HepG2 (cell line): ENCODE measurements around the gene PROX1. TPM values are rescaled to one million over a fixed set of nuclear protein-coding genes. Genes with fewer than 3 reads are reported as not detected.
A peak's percentile ranks its signal among the peaks of the same experiment; 100 is the strongest.

Source experiments
- ARNT ChIP-seq: fragments of 450-650 bp; IDR thresholded peaks from 2 replicates; pipeline ENCODE4 v1.6.1; 2017
- DPF2 ChIP-seq: sonication (generic); formaldehyde crosslinking; IDR thresholded peaks from 2 replicates; pipeline ENCODE4 v1.4.0; 2020; ENCODE audit warnings: mild to moderate bottlenecking, low read depth, missing genetic modification reagents, borderline replicate concordance
- EHMT2 ChIP-seq: fragments of 200-600 bp; sonication (generic); IDR thresholded peaks from 2 replicates; pipeline ENCODE4 v1.7.0; 2017; ENCODE audit warnings: antibody characterized with exemption, low read depth, low read length, borderline replicate concordance
- IKZF4 ChIP-seq: sonication (generic); formaldehyde crosslinking; IDR thresholded peaks from 2 replicates; pipeline ENCODE4 v1.5.1; 2020; ENCODE audit warnings: borderline replicate concordance, mild to moderate bottlenecking, low read depth, missing genetic modification reagents; ENCODE audit errors: not compliant biosample characterization
- JUN ChIP-seq: sonication (generic); formaldehyde crosslinking; IDR thresholded peaks from 2 replicates; pipeline ENCODE4 v1.4.0; 2020; ENCODE audit warnings: mild to moderate bottlenecking, missing genetic modification reagents
- JUNB ChIP-seq: sonication (generic); formaldehyde crosslinking; IDR thresholded peaks from 2 replicates; pipeline ENCODE4 v1.8.0; 2022; ENCODE audit warnings: missing genetic modification reagents, mild to moderate bottlenecking, borderline replicate concordance
- KDM5A ChIP-seq: fragments of 200-600 bp; sonication (generic); IDR thresholded peaks from 2 replicates; pipeline ENCODE4 v1.7.0; 2018; ENCODE audit warnings: antibody characterized with exemption, mild to moderate bottlenecking, low read length, borderline replicate concordance
- KLF13 ChIP-seq: sonication (generic); formaldehyde crosslinking; IDR thresholded peaks from 2 replicates; pipeline ENCODE4 v1.4.0; 2020; ENCODE audit warnings: mild to moderate bottlenecking, missing genetic modification reagents
- MBD4 ChIP-seq: IDR thresholded peaks from 2 replicates; pipeline ENCODE4 v1.6.1; 2012; ENCODE audit warnings: low read length, inconsistent platforms, borderline replicate concordance
- MEIS2 ChIP-seq: sonication (generic); formaldehyde crosslinking; IDR thresholded peaks from 2 replicates; pipeline ENCODE4 v1.9.0; 2021; ENCODE audit warnings: mild to moderate bottlenecking, missing genetic modification reagents
- MIER2 ChIP-seq: IDR thresholded peaks from 2 replicates; pipeline ENCODE4 v1.6.1; 2016; ENCODE audit warnings: missing biosample characterization, missing genetic modification reagents
- SOX5 ChIP-seq: IDR thresholded peaks from 2 replicates; pipeline ENCODE4 v1.6.1; 2016; ENCODE audit warnings: borderline replicate concordance
- ZBTB38 ChIP-seq: sonication (generic); formaldehyde crosslinking; IDR thresholded peaks from 2 replicates; pipeline ENCODE4 v1.5.1; 2020; ENCODE audit warnings: mild to moderate bottlenecking, missing genetic modification reagents
- ZFAT ChIP-seq: sonication (generic); formaldehyde crosslinking; conservative IDR thresholded peaks from 2 replicates; pipeline ENCODE4 v1.8.1; 2023; ENCODE audit warnings: missing genetic modification reagents, inconsistent platforms
- ZFP36 ChIP-seq: fragments of 150-350 bp; IDR thresholded peaks from 2 replicates; pipeline ENCODE4 v1.6.1; 2018; ENCODE audit warnings: borderline replicate concordance, low read length, low read depth; ENCODE audit not compliant: partially characterized antibody
- ZNF34 ChIP-seq: sonication (generic); formaldehyde crosslinking; IDR thresholded peaks from 2 replicates; pipeline ENCODE4 v1.4.0; 2020; ENCODE audit warnings: mild to moderate bottlenecking, missing genetic modification reagents, borderline replicate concordance
- ZNF382 ChIP-seq: sonication (generic); formaldehyde crosslinking; IDR thresholded peaks from 2 replicates; pipeline ENCODE4 v1.5.0; 2020; ENCODE audit warnings: missing genetic modification reagents, mild to moderate bottlenecking, borderline replicate concordance
- ZNF709 ChIP-seq: sonication (generic); formaldehyde crosslinking; IDR thresholded peaks from 2 replicates; pipeline ENCODE4 v1.5.0; 2020; ENCODE audit warnings: mild to moderate bottlenecking, missing genetic modification reagents
- ZNF777 ChIP-seq: sonication (generic); formaldehyde crosslinking; IDR thresholded peaks from 2 replicates; pipeline ENCODE4 v1.4.0; 2020; ENCODE audit warnings: missing genetic modification reagents
- ZSCAN25 ChIP-seq: sonication (generic); formaldehyde crosslinking; IDR thresholded peaks from 2 replicates; pipeline ENCODE4 v1.8.0; 2022; ENCODE audit warnings: mild to moderate bottlenecking, missing genetic modification reagents
- polyA plus RNA-seq, 8 experiments: library from polyadenylated mRNA; depleted of rRNA in 3 of 8; stranded (reverse) in 7 of 8; unstranded in 1 of 8; fragments of >200 nt; fragmentation: Illumina TruSeq in 4 of 8; extraction: Trizol in 4 of 8; gene quantifications; 2 replicates each; pipeline versions ENCODE4 v1.2.1 to v1.2.3, GENCODE V29; 2011 to 2016; ENCODE audit warnings: low read depth in 4 of 8, missing spikeins in 1 of 8, mixed read lengths in 1 of 8; ENCODE audit not compliant: insufficient read depth in 1 of 8
- total RNA-seq, 5 experiments: library from RNA; depleted of rRNA; stranded (reverse); fragments of >200 nt; fragmentation: Illumina TruSeq; extraction: Trizol; gene quantifications; 2 replicates each; pipeline ENCODE4 v1.2.3, GENCODE V29; 2016; ENCODE audit warnings: low read depth in 1 of 5
- TF ChIP-seq, protein P1 (sequence below): sonication (generic); formaldehyde crosslinking; IDR thresholded peaks from 2 replicates; pipeline ENCODE4 v1.4.0; 2020; ENCODE audit warnings: missing genetic modification reagents
- TF ChIP-seq, protein P2 (sequence below): sonication (generic); formaldehyde crosslinking; IDR thresholded peaks from 2 replicates; pipeline ENCODE4 v1.4.0; 2020; ENCODE audit warnings: missing genetic modification reagents, borderline replicate concordance
- TF ChIP-seq, protein P3 (sequence below): sonication (generic); formaldehyde crosslinking; IDR thresholded peaks from 2 replicates; pipeline ENCODE4 v1.8.0; 2022; ENCODE audit warnings: mild to moderate bottlenecking, missing genetic modification reagents, moderate library complexity
- TF ChIP-seq, protein P4 (sequence below): sonication (generic); formaldehyde crosslinking; IDR thresholded peaks from 2 replicates; pipeline ENCODE4 v1.8.1; 2023; ENCODE audit warnings: missing genetic modification reagents, inconsistent platforms, borderline replicate concordance

Gene PROX1
- total and polyA plus RNA-seq, 2 of the 13 experiments (the other 11 are each of a cell fraction or from before 2014, with no cell fraction given): 12.3 to 30.2 TPM

DNA sequence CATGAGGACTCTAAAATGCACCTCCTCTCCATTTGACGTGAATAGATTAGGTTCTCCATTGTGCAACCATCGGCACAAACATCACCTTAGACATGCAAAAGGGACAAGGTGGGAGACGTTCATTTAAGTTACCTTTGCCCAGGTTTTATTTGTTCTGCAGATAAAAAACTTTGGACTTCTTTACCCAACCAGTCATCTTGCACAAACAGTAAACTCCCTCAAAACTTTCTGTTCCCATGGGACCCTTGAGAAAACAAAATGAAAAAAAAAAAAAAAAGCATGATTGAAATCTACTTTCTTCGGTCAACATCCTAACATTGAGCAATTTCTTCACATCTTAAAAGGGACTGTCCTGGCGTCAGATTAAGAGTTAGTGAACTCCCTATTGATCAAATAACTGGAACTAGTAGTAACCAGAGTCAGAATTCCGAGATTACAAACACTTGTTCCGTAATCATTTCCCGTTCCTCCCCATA lies 31.4 kb upstream of the PROX1 start (continued):
- TF ChIP-seq SOX5 (peak; percentile 65), IKZF4 (CRISPR knock-in tag) (no peak), KLF13 (CRISPR knock-in tag) (no peak), MEIS2 (CRISPR knock-in tag) (no peak), MIER2 (CRISPR knock-in tag) (no peak), KDM5A (no peak), EHMT2 (peak; percentile 72; the same call in 1 of the 2 replicates), ZFAT (CRISPR knock-in tag) (no peak), JUN (CRISPR knock-in tag) (no peak), MBD4 (no peak; the same call in 1 of the 2 replicates), ZFP36 (no peak), JUNB (CRISPR knock-in tag) (no peak), ZNF709 (CRISPR knock-in tag) (no peak), DPF2 (CRISPR knock-in tag) (peak; percentile 63; the same call in 1 of the 2 replicates), ARNT (no peak), ZNF382 (CRISPR knock-in tag) (no peak), ZNF34 (CRISPR knock-in tag) (no peak), ZBTB38 (CRISPR knock-in tag) (no peak), ZSCAN25 (CRISPR knock-in tag) (no peak), ZNF777 (CRISPR knock-in tag) (no peak)
- TF ChIP-seq, protein P1, sequence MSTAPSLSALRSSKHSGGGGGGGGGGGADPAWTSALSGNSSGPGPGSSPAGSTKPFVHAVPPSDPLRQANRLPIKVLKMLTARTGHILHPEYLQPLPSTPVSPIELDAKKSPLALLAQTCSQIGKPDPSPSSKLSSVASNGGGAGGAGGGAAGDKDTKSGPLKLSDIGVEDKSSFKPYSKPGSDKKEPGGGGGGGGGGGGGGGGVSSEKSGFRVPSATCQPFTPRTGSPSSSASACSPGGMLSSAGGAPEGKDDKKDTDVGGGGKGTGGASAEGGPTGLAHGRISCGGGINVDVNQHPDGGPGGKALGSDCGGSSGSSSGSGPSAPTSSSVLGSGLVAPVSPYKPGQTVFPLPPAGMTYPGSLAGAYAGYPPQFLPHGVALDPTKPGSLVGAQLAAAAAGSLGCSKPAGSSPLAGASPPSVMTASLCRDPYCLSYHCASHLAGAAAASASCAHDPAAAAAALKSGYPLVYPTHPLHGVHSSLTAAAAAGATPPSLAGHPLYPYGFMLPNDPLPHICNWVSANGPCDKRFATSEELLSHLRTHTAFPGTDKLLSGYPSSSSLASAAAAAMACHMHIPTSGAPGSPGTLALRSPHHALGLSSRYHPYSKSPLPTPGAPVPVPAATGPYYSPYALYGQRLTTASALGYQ (CRISPR knock-in tag): peak; percentile 81
- TF ChIP-seq, protein P2, sequence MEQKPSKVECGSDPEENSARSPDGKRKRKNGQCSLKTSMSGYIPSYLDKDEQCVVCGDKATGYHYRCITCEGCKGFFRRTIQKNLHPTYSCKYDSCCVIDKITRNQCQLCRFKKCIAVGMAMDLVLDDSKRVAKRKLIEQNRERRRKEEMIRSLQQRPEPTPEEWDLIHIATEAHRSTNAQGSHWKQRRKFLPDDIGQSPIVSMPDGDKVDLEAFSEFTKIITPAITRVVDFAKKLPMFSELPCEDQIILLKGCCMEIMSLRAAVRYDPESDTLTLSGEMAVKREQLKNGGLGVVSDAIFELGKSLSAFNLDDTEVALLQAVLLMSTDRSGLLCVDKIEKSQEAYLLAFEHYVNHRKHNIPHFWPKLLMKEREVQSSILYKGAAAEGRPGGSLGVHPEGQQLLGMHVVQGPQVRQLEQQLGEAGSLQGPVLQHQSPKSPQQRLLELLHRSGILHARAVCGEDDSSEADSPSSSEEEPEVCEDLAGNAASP (CRISPR knock-in tag): peak; percentile 51; the same call in 1 of the 2 replicates
- TF ChIP-seq, protein P3, sequence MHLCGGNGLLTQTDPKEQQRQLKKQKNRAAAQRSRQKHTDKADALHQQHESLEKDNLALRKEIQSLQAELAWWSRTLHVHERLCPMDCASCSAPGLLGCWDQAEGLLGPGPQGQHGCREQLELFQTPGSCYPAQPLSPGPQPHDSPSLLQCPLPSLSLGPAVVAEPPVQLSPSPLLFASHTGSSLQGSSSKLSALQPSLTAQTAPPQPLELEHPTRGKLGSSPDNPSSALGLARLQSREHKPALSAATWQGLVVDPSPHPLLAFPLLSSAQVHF (CRISPR knock-in tag): no peak
- TF ChIP-seq, protein P4, sequence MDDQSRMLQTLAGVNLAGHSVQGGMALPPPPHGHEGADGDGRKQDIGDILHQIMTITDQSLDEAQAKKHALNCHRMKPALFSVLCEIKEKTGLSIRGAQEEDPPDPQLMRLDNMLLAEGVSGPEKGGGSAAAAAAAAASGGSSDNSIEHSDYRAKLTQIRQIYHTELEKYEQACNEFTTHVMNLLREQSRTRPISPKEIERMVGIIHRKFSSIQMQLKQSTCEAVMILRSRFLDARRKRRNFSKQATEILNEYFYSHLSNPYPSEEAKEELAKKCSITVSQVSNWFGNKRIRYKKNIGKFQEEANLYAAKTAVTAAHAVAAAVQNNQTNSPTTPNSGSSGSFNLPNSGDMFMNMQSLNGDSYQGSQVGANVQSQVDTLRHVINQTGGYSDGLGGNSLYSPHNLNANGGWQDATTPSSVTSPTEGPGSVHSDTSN: no peak
